Erythroblast (primary cell): ENCODE measurements around the gene CPNE2.

Experiments used
- GATA1 ChIP-seq: IDR thresholded peaks from 2 replicates; pipeline ENCODE4 v1.6.1; 2011; ENCODE audit warnings: low read depth, mild to moderate bottlenecking, control low read depth, low read length, moderate library complexity
- POLR2A ChIP-seq: IDR thresholded peaks from 2 replicates; pipeline ENCODE4 v1.6.1; 2011; ENCODE audit warnings: mild to moderate bottlenecking, low read length

DNA sequence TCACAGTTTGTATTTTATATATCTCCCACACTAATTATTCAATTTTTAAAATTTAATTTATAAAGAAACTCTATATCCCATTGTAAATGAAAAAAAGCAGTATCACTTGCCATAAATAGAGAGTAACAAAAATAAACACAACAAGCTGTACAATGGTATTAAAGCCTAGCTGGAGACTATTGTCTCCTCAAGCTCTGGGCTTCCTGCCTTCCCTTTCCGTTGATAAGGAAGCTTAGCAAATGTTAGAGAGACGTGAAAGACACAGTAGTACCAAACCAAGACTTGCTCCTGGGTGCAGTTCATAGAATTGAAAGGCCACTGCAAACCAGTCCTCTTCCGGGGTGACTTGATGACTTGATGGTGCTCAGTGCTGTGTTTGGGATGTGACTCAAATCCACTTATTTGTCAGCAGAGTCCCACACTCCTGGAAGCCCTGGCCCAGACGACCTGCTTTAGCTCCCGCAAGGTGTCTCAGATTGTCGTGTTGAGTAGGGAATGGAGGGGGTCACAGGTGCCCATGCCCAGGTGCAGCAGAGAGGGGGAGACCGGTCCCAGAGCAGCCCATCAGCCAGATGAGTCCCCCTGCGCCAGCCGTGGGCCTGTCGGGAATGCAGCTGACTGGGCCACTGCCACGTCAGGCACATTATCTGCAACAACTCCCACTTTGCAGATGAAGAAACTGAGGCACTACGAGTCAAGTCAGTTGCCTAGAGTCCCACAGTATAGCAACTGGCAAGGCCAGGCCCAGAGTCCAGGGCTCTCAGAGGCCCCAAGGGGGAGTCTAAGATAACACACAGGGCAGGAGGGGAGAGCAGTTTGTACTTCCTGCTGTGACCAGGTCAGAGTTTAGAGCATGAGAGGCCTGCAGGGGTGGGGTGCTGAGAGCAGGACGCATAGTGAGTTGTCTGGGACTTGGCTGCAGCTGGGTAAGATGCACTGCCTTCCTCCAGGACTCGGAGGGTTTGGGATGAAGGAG lies 53.0 kb downstream of the CPNE2 start:
- TF ChIP-seq GATA1 (no peak), POLR2A (no peak)
